KMS-11 (cell line): ENCODE data around the gene FLRT1.

Experiments used
- H2AFZ ChIP-seq: fragments of 200-600 bp; sonication (generic); 2 replicates; pipeline ENCODE4 v1.6.1; 2016; ENCODE audit warnings: antibody characterized with exemption, mixed run types, low read depth
- H3K27ac ChIP-seq: fragments of 200-600 bp; sonication (generic); 2 replicates; pipeline ENCODE4 v1.6.1; 2016; ENCODE audit warnings: mild to moderate bottlenecking, mixed run types
- H3K27me3 ChIP-seq: fragments of 200-600 bp; sonication (generic); 2 replicates; pipeline ENCODE4 v1.6.1; 2017; ENCODE audit warnings: mild to moderate bottlenecking, low read depth, mixed run types, moderate library complexity; ENCODE audit not compliant: insufficient read depth
- H3K36me3 ChIP-seq: fragments of 200-600 bp; sonication (generic); 2 replicates; pipeline ENCODE4 v1.6.1; 2017; ENCODE audit warnings: mild to moderate bottlenecking, mixed run types; ENCODE audit not compliant: insufficient read depth
- H3K4me1 ChIP-seq: fragments of 200-600 bp; sonication (generic); 2 replicates; pipeline ENCODE4 v1.6.1; 2016; ENCODE audit warnings: mild to moderate bottlenecking, low read depth, mixed run types; ENCODE audit not compliant: poor library complexity, severe bottlenecking
- H3K4me2 ChIP-seq: fragments of 200-600 bp; sonication (generic); 2 replicates; pipeline ENCODE4 v1.7.0; 2016; ENCODE audit warnings: mild to moderate bottlenecking, mixed run types
- H3K4me3 ChIP-seq: fragments of 200-600 bp; sonication (generic); IDR thresholded peaks from 2 replicates; pipeline ENCODE4 v1.6.1; 2017; ENCODE audit warnings: low read depth, low read length, mixed read lengths; ENCODE audit not compliant: insufficient read depth
- H3K79me2 ChIP-seq: fragments of 200-600 bp; sonication (generic); 2 replicates; pipeline ENCODE4 v1.6.1; 2016; ENCODE audit warnings: low read depth, mixed run types; ENCODE audit not compliant: insufficient read depth
- H3K9ac ChIP-seq: fragments of 200-600 bp; sonication (generic); 2 replicates; pipeline ENCODE4 v1.6.1; 2016; ENCODE audit warnings: mild to moderate bottlenecking, mixed run types
- H4K20me1 ChIP-seq: fragments of 200-600 bp; sonication (generic); 2 replicates; pipeline ENCODE4 v1.6.1; 2016; ENCODE audit warnings: mild to moderate bottlenecking, mixed run types; ENCODE audit not compliant: insufficient read depth
- TF ChIP-seq, protein P1 (sequence below): fragments of 200-600 bp; sonication (generic); conservative IDR thresholded peaks from 2 replicates; pipeline ENCODE4 v1.6.1; 2017; ENCODE audit warnings: low read depth, mild to moderate bottlenecking, antibody characterized with exemption, low read length, moderate library complexity, mixed read lengths

The FLRT1 gene

DNA sequence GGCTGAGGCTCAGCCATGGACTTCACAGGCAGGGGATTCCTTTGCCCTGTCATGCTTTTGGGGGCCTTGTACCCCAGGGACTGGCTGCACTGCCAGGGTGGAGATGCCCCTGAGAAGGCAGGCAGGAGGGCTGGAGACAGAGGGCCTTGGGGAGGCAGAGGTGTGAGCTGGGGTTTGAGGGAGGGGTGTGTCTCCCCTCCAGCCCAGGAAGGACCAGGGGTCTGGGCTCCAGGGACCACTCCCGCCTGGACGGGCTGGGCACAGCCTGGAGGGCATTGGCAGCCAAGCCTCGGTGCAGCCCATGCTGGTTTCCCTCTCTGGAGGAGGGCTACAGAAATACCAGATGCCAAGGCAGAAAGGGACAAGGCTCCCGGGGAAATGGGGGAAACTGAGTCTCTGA lies 30.0 kb upstream of the FLRT1 start:
- Histone ChIP-seq H3K27me3 (no peaks in the 10 kb centered on the region), H3K27ac (no peak overlapping the region)

DNA sequence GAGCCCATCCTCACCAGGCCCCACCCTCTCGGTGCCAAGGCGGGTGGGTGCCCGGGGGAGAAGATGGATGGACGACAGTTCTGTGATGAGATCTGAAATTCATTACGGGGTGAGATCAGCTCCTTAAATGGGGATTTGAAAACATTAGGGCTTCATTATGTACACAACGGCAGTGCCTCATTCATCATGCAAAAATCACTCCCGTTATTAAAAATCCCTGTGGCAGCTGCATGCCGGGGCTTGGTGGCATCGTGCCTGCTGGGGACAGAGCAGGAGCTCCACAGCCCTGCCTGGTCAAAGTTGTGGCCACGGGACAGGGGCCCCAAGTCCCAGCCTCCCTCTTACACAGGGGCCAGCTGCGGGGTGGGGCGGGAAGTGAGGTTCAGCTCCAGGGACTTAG lies 29.3 kb upstream of the FLRT1 start:
- Histone ChIP-seq H3K4me3 (no peak overlapping the region), H3K36me3 (no peaks in the 10 kb centered on the region), H3K4me2 (no peak overlapping the region), H3K27me3 (no peaks in the 10 kb centered on the region), H3K9ac (no peak overlapping the region), H3K27ac (no peak overlapping the region), H4K20me1 (no peaks in the 10 kb centered on the region), H2AFZ (no peak overlapping the region), H3K79me2 (no peaks in the 10 kb centered on the region), H3K4me1 (no peaks in the 10 kb centered on the region)
- TF ChIP-seq, protein P1, sequence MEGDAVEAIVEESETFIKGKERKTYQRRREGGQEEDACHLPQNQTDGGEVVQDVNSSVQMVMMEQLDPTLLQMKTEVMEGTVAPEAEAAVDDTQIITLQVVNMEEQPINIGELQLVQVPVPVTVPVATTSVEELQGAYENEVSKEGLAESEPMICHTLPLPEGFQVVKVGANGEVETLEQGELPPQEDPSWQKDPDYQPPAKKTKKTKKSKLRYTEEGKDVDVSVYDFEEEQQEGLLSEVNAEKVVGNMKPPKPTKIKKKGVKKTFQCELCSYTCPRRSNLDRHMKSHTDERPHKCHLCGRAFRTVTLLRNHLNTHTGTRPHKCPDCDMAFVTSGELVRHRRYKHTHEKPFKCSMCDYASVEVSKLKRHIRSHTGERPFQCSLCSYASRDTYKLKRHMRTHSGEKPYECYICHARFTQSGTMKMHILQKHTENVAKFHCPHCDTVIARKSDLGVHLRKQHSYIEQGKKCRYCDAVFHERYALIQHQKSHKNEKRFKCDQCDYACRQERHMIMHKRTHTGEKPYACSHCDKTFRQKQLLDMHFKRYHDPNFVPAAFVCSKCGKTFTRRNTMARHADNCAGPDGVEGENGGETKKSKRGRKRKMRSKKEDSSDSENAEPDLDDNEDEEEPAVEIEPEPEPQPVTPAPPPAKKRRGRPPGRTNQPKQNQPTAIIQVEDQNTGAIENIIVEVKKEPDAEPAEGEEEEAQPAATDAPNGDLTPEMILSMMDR = no peak

More for the DNA sequence above, 30.0 kb upstream of the FLRT1 start:
- H3K4me3 ChIP-seq = no peak overlapping the region
- H2AFZ ChIP-seq = no peak overlapping the region
- H3K4me2 ChIP-seq = no peak overlapping the region
- no peaks in the 10 kb centered on the region for H4K20me1 ChIP-seq
- H3K36me3 ChIP-seq = no peaks in the 10 kb centered on the region
- H3K9ac ChIP-seq = no peak overlapping the region
- H3K79me2 ChIP-seq = no peaks in the 10 kb centered on the region
- no peaks in the 10 kb centered on the region for H3K4me1 ChIP-seq
- TF ChIP-seq, protein P1 = no peak

GRCh38 chr11:64007160-64007628 lies 28.5 kb upstream of the FLRT1 start:
- no peaks in the 10 kb centered on the region for H3K4me1 ChIP-seq
- H3K27me3 ChIP-seq = no peaks in the 10 kb centered on the region
- no peak overlapping the region for H3K4me2 ChIP-seq
- H3K27ac ChIP-seq = no peak overlapping the region
- no peak overlapping the region for H3K4me3 ChIP-seq
- H3K79me2 ChIP-seq = no peaks in the 10 kb centered on the region
- no peak overlapping the region for H3K9ac ChIP-seq
- TF ChIP-seq, protein P1 = no peak
- H2AFZ ChIP-seq = no peak overlapping the region
- H4K20me1 ChIP-seq = no peaks in the 10 kb centered on the region
- no peaks in the 10 kb centered on the region for H3K36me3 ChIP-seq

DNA sequence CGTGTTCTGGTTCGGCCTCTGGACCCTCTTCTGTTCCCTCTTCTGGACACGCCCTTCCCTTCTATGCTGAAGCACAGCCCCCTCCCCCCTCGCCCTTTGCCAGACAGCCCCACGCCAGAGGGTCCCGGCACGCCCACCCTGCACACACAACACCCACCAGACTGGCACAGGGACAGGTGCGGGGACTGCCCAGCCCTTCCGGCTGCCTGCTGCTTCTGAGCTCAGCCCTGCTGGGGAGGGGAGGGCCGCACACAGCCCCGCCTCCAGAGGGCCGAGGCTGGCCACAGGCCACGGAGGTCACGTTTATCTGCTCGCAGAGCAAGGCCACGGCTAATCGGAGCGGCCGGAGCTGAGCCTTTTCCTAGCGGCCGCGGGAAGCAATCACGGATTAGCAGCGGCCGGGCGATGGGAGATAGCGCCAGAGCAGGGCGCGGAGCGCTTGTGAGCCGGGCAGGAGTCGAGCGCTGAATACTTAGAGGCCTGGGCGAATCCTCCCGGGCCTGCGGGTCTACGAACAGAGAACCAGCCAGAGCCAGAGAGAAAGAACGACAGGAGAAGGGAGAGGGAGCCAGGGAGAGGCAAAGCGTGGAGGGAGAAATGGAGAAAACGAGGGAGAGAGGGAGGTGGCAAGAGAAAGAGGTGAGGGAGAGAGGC lies 28.0 kb upstream of the FLRT1 start:
- no peaks in the 10 kb centered on the region for H3K27me3 ChIP-seq
- no peak overlapping the region for H3K27ac ChIP-seq
- no peak overlapping the region for H3K4me3 ChIP-seq
- no peak overlapping the region for H2AFZ ChIP-seq
- H3K36me3 ChIP-seq = no peaks in the 10 kb centered on the region
- H3K4me1 ChIP-seq = no peaks in the 10 kb centered on the region
- no peak overlapping the region for H3K9ac ChIP-seq
- no peak overlapping the region for H3K4me2 ChIP-seq
- TF ChIP-seq, protein P1 = no peak
- H3K79me2 ChIP-seq = no peaks in the 10 kb centered on the region
- no peaks in the 10 kb centered on the region for H4K20me1 ChIP-seq
